Measurements from ENCODE around the gene UTP25. TPM values are rescaled to one million over a fixed set of nuclear protein-coding genes. Genes with fewer than 3 reads are reported as not detected.
A peak's percentile ranks its signal among the peaks of the same experiment; 100 is the strongest.

The UTP25 gene
- total RNA-seq, 1 donor = 22.1 TPM

- Histone ChIP-seq H3K4me2 (ENCODE audit: insufficient read depth, low read length) (no peak overlapping the region), H3K4me3 (ENCODE audit: insufficient read depth, low read length) (no peak overlapping the region), H3K36me3 (ENCODE audit: insufficient read depth, low read length) (peaks cover 33% of the 10 kb centered on the region), H3K27me3 (ENCODE audit: insufficient read depth, low read length) (no peaks in the 10 kb centered on the region), H3K79me2 (ENCODE audit: insufficient read depth, low read length) (peaks cover under 1% of the 10 kb centered on the region), H3K4me1 (ENCODE audit: insufficient read depth, low read length) (peaks cover 13% of the 10 kb centered on the region), H2AFZ (ENCODE audit: low read length) (no peak overlapping the region), H4K20me1 (ENCODE audit: insufficient read depth, low read length) (no peaks in the 10 kb centered on the region), H3K9me3 (ENCODE audit: low read depth, low read length) (no peaks in the 10 kb centered on the region), H3K27ac (ENCODE audit: low read depth, low read length) (no peak overlapping the region)
- DNase-seq (ENCODE audit: insufficient read length, low spot score, missing footprints) = no peak
- TF ChIP-seq, protein P1, sequence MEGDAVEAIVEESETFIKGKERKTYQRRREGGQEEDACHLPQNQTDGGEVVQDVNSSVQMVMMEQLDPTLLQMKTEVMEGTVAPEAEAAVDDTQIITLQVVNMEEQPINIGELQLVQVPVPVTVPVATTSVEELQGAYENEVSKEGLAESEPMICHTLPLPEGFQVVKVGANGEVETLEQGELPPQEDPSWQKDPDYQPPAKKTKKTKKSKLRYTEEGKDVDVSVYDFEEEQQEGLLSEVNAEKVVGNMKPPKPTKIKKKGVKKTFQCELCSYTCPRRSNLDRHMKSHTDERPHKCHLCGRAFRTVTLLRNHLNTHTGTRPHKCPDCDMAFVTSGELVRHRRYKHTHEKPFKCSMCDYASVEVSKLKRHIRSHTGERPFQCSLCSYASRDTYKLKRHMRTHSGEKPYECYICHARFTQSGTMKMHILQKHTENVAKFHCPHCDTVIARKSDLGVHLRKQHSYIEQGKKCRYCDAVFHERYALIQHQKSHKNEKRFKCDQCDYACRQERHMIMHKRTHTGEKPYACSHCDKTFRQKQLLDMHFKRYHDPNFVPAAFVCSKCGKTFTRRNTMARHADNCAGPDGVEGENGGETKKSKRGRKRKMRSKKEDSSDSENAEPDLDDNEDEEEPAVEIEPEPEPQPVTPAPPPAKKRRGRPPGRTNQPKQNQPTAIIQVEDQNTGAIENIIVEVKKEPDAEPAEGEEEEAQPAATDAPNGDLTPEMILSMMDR (IDR thresholded peaks at IDR 0.05; ENCODE audit: extremely low read depth, low read depth, low read length) = no peak
These were observed 27.2 kb downstream of the UTP25 start for GRCh38 chr1:209855006-209855405.

DNA sequence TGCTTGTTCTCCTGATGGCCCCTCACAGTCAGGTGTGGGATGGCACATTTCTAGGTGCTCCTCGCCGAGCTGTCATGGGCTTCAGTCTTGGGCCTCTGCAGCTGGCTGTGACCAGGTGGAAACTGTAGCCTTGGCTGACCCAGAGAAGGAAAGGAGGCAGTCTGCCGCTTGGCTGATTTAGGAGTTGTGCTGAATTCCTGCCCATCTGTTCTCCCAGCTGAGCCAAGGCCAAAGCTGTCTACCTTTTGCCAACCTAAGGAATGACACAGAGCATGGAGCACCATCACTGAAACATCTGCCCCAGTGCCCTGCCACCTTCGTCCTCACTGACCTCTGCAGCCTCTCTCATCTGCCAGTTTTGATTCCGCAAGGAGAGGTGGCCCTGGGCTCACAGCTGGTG is 27.9 kb downstream of the UTP25 start:
- H3K36me3 ChIP-seq (ENCODE audit: insufficient read depth, low read length) = peaks cover 33% of the 10 kb centered on the region
- DNase-seq (ENCODE audit: insufficient read length, low spot score, missing footprints) = no peak
- TF ChIP-seq, protein P1 (IDR thresholded peaks at IDR 0.05; ENCODE audit: extremely low read depth, low read depth, low read length) = no peak
- H3K27ac ChIP-seq (ENCODE audit: low read depth, low read length) = no peak overlapping the region
- H4K20me1 ChIP-seq (ENCODE audit: insufficient read depth, low read length) = no peaks in the 10 kb centered on the region
- peaks cover 8% of the 10 kb centered on the region for H3K4me1 ChIP-seq (ENCODE audit: insufficient read depth, low read length)
- no peaks in the 10 kb centered on the region for H3K9me3 ChIP-seq (ENCODE audit: low read depth, low read length)
- H3K79me2 ChIP-seq (ENCODE audit: insufficient read depth, low read length) = no peaks in the 10 kb centered on the region
- no peak overlapping the region for H2AFZ ChIP-seq (ENCODE audit: low read length)
- no peaks in the 10 kb centered on the region for H3K27me3 ChIP-seq (ENCODE audit: insufficient read depth, low read length)
- H3K4me3 ChIP-seq (ENCODE audit: insufficient read depth, low read length) = no peak overlapping the region
- no peak overlapping the region for H3K4me2 ChIP-seq (ENCODE audit: insufficient read depth, low read length)

GRCh38 chr1:209858561-209859103 is 30.9 kb downstream of the UTP25 start:
- Histone ChIP-seq H3K4me2 (ENCODE audit: insufficient read depth, low read length) (no peak overlapping the region), H3K79me2 (ENCODE audit: insufficient read depth, low read length) (no peaks in the 10 kb centered on the region), H2AFZ (ENCODE audit: low read length) (no peak overlapping the region), H3K36me3 (ENCODE audit: insufficient read depth, low read length) (peaks cover 8% of the 10 kb centered on the region), H3K27me3 (ENCODE audit: insufficient read depth, low read length) (peaks cover 6% of the 10 kb centered on the region), H3K4me1 (ENCODE audit: insufficient read depth, low read length) (no peaks in the 10 kb centered on the region), H3K4me3 (ENCODE audit: insufficient read depth, low read length) (no peak overlapping the region), H4K20me1 (ENCODE audit: insufficient read depth, low read length) (no peaks in the 10 kb centered on the region), H3K27ac (ENCODE audit: low read depth, low read length) (no peak overlapping the region), H3K9me3 (ENCODE audit: low read depth, low read length) (no peaks in the 10 kb centered on the region)
- TF ChIP-seq, protein P1 (IDR thresholded peaks at IDR 0.05; ENCODE audit: extremely low read depth, low read depth, low read length) = no peak
- no peak for DNase-seq (ENCODE audit: insufficient read length, low spot score, missing footprints)

DNA sequence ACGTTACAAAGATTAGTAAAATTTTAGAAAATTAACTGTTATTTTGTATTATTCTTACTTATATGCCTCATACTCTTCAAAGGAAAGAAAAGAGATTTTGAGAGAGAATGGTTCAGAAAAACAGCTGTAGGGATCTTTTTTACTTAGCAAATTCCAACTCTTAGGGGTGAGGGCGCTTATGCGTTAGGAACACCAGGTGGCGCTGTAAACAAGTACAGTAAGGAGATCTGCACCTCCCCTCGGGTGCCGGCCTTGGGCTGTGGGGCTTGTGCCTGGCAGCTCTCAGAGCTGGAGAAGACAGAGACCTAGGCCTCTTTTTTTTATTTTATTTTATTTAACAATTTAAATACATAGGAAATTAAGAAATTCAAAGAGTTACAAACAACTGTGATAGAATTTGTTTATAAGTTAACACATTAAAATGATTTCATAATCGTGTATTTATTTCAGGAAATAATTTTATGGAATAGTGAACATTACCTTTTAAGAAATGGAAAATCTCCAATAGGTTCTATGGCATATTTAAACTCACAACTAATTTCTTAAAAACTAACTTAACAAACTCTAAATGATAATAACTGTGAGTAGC is 32.6 kb downstream of the UTP25 start:
- TF ChIP-seq, protein P1 (IDR thresholded peaks at IDR 0.05; ENCODE audit: extremely low read depth, low read depth, low read length) = peak; percentile 93
- H3K9me3 ChIP-seq (ENCODE audit: low read depth, low read length) = no peaks in the 10 kb centered on the region
- H3K27me3 ChIP-seq (ENCODE audit: insufficient read depth, low read length) = peaks cover 6% of the 10 kb centered on the region
- no peak overlapping the region for H2AFZ ChIP-seq (ENCODE audit: low read length)
- H3K4me3 ChIP-seq (ENCODE audit: insufficient read depth, low read length) = no peak overlapping the region
- peak; percentile 97 for DNase-seq (ENCODE audit: insufficient read length, low spot score, missing footprints)
- H3K36me3 ChIP-seq (ENCODE audit: insufficient read depth, low read length) = no peaks in the 10 kb centered on the region
- no peak overlapping the region for H3K27ac ChIP-seq (ENCODE audit: low read depth, low read length)
- no peaks in the 10 kb centered on the region for H4K20me1 ChIP-seq (ENCODE audit: insufficient read depth, low read length)
- H3K4me2 ChIP-seq (ENCODE audit: insufficient read depth, low read length) = no peak overlapping the region
- H3K79me2 ChIP-seq (ENCODE audit: insufficient read depth, low read length) = no peaks in the 10 kb centered on the region
- no peaks in the 10 kb centered on the region for H3K4me1 ChIP-seq (ENCODE audit: insufficient read depth, low read length)
